B cell (primary cell): ENCODE results near the gene RAP1GDS1.

Source experiments
- EZH2 ChIP-seq: IDR thresholded peaks from 2 replicates; pipeline ENCODE4 v1.6.1; 2012; ENCODE audit warnings: borderline replicate concordance, low read depth, mild to moderate bottlenecking, moderate library complexity, low read length; ENCODE audit not compliant: insufficient read depth, poor library complexity, severe bottlenecking
- TF ChIP-seq, protein P1 (sequence below): fragments of 200-600 bp; IDR thresholded peaks from one replicate; pipeline ENCODE4 v1.8.0; 2022; ENCODE audit warnings: antibody characterized with exemption, mild to moderate bottlenecking

DNA sequence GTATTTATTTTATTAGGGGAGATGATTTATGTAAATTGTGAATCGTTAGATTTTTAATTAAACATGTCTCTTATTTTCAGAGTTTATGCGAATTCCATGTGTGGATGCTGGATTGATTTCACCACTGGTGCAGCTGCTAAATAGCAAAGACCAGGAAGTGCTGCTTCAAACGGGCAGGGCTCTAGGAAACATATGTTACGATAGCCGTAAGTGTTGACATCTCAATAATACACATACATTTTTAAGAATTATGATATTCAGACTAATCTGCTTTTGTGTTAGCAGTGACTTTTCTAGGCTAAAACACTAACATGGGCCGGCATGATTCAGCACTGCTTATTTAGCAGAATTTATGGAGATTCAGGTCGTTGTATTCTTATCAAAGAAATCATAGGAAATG, 91.2 kb downstream of the RAP1GDS1 start:
- TF ChIP-seq, protein P1, sequence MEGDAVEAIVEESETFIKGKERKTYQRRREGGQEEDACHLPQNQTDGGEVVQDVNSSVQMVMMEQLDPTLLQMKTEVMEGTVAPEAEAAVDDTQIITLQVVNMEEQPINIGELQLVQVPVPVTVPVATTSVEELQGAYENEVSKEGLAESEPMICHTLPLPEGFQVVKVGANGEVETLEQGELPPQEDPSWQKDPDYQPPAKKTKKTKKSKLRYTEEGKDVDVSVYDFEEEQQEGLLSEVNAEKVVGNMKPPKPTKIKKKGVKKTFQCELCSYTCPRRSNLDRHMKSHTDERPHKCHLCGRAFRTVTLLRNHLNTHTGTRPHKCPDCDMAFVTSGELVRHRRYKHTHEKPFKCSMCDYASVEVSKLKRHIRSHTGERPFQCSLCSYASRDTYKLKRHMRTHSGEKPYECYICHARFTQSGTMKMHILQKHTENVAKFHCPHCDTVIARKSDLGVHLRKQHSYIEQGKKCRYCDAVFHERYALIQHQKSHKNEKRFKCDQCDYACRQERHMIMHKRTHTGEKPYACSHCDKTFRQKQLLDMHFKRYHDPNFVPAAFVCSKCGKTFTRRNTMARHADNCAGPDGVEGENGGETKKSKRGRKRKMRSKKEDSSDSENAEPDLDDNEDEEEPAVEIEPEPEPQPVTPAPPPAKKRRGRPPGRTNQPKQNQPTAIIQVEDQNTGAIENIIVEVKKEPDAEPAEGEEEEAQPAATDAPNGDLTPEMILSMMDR, result no peak
- no peak for TF ChIP-seq EZH2
